GM19395 (cell line): ENCODE data around the gene GRK5.
A peak's percentile ranks its signal among the peaks of the same experiment; 100 is the strongest.

ENCODE experiments used
- ATAC-seq: cut with Tn5 transposase; IDR thresholded peaks from one replicate; pipeline ENCODE4 v1.9.1; 2021; ENCODE audit warnings: mild to moderate bottlenecking, moderate library complexity; ENCODE audit not compliant: unreplicated experiment

GRK5 gene

DNA sequence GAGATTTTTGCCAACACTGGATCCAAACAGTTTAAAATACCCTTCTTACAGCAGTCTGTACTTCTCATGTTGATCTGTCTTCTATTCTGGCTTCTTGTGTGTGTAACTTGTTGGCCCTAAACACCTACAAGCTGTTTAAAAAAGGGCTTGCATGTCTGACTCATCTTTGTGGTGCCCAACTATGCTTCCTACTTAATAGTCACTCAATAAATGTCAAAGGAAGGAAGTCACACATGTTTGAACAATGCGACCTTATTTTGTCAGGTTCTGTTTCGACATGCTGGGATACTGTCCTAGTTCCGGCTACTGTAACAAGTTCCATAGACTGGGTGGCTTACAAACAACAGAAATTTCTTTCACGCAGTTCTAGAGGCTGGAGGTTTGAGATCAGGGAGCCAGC, 9.4 kb upstream of the GRK5 start:
- ATAC-seq, result no peak

GRCh38 chr10:119198438-119198837, 8.9 kb upstream of the GRK5 start:
- no peak for ATAC-seq

DNA sequence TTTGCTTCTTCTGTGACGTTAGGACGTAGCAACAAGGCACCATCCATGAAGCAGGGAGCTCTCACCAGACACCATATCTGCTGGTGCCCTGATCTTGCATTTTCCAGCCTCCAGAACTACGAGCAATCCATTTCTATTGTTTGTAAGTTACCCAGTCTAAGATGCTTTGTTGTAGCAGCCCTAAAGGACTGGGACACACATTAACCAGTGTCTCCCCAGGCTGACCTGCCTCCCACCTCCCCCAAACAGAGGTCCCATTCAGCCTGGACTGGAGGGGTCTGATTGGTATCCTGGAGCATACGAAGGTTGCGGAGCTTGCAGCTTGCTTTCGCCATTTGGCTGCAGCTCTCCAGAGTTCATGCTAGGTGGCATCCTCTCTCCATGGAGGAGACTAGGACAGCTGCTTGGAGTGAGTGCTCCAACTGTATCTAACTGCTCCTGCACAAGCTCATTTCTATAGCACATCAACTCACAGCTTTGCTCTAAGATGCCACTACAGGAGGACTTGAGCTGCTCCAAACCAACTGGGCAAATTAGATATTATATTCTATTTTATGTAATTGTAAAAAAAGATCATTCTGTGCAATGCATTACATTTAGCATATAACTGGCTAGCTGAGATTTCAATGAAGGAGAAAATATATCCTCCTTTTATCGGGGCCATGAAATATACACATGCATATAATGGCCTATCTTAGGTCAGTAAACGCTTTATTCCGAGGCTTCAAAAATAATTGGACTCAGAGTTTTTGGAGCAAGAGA, 8.0 kb upstream of the GRK5 start:
- no peak for ATAC-seq

GRCh38 chr10:119201233-119201632, 6.1 kb upstream of the GRK5 start:
- ATAC-seq, result no peak

GRCh38 chr10:119203006-119203405, 4.4 kb upstream of the GRK5 start:
- ATAC-seq, result no peak

DNA sequence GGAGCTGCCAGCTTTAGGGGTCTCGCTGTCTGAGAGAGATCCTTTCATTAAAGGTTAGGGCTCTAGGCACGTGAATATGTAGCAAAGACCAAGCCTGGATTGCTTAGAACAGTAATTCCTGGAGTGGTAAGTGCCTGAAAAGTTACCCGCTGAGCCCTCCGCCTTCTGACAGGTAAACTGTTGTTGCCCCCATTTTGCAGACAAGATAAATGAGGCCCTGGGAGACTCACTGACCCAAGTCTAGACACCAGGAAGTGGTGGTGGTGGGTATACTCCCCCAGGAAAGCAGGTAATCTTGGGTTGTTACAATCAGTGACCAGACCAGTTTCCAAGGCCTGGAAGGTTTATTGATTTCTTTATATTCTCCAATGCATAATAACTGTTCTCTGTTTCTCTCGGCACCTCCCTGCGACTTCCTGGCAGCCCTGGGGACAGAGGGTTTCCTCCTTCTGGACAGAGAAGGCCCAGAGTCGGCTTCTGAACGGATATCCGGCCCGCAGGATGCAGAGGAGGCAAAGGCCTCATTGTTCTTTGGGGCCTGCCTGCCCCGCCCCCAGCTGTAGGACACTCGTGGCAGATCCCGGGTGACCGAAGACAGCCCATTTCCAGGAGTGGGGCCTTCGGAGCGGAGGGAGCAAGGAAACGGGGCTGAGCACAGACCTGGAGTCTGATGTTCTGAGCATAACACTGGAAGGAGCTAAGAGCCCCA, 1.3 kb upstream of the GRK5 start:
- ATAC-seq, result peak; percentile 44

GRCh38 chr10:119206603-119207365, 587 bp upstream of the GRK5 start:
- peak; percentile 57 for ATAC-seq

DNA sequence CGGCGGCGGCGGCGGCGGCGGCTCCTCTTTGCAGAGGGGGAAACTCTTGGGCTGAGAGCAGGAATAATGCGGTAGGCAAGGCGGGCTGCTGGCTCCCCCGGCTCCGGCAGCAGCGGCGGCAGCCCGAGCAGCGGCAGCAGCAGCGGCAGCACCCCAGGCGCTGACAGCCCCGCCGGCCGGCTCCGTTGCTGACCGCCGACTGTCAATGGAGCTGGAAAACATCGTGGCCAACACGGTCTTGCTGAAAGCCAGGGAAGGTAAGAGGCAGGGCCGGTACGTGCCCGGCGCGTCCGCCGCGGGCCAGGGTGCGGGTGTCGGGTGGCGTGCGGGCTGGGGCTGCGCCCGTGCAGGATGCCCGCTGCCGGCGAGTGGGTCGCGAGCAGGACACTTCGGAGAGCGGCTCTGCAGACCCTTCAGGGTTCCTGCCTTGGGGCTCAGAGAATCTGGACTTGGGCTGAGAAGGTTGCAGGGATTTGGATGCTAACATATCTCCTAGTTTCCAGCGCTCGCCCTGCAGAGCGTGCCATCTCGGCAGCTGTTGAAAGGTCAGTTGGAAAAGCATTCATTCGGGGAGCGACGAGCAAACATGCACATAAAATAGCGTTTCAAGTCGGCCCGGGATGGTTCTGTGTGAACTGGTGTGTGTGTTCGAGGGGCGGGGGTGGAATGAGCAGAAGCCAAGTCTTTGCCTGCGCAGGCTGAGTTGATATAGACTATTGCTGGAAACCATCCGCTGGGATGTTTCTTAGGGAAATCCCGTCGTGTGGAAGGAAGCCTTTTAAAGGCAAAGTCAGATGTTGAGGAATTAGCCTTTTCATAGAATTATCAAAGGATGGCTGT, 562 bp downstream of the GRK5 start:
- ATAC-seq, result peak; percentile 11

- ATAC-seq, result no peak
Observed at GRCh38 chr10:119208553-119208940, 1.2 kb downstream of the GRK5 start.

- ATAC-seq, result no peak
Observed at GRCh38 chr10:119209035-119209735, 1.8 kb downstream of the GRK5 start.

- ATAC-seq, result no peak
Observed at GRCh38 chr10:119209736-119210355, 2.5 kb downstream of the GRK5 start.

- ATAC-seq, result no peak
Observed at GRCh38 chr10:119210633-119211032, 3.3 kb downstream of the GRK5 start.

- ATAC-seq, result no peak
Observed at GRCh38 chr10:119211176-119211575, 3.8 kb downstream of the GRK5 start.

GRCh38 chr10:119211625-119212441, 4.5 kb downstream of the GRK5 start:
- ATAC-seq, result peak; percentile 25

- ATAC-seq, result no peak
Observed at GRCh38 chr10:119215371-119215770, 8.0 kb downstream of the GRK5 start.

DNA sequence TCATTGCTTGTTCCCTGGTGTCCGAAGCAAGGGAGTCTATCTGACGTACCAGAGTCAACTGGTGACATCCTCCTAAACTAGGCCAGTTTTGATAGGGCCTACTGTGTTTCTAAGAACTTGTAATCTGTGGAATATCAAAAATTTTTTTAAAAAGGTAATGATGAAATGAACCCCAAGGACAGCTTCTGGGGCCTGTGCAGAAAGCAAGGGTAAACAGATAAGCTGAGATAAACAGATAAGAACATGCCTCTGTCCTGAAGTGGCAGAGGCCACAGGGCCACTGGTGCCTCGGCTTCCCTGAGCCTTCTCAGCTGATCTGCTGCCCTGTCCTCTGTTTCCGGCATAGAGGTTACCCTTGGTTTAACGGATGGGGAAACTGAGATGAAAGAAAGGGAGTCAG, 8.8 kb downstream of the GRK5 start:
- no peak for ATAC-seq

- ATAC-seq, result no peak
Observed at GRCh38 chr10:119217401-119217800, 10.0 kb downstream of the GRK5 start.

DNA sequence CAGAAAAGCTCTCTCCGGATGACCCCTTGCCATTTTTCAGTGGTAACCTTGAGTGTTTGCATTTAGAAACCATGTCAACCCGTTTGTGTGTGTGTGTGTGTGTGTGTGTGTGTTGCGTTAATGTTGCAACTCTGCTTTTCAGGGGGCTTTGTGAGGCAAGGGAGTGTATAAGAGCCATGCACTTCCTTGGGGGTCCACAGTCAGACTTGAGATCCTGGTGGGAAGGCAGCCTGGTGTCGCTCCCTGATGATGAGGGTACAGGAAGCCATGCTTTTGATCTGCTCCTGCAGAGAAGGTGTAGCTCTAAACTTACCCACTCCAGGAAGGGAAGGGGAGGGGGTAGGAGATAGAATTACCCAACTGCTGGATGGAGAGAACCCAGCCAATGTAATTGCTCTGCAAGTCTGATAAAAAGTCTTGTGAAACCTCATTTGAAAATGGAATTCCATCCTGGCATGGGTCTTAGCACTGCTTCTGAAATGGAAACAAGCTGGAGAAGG, 10.7 kb downstream of the GRK5 start:
- no peak for ATAC-seq

DNA sequence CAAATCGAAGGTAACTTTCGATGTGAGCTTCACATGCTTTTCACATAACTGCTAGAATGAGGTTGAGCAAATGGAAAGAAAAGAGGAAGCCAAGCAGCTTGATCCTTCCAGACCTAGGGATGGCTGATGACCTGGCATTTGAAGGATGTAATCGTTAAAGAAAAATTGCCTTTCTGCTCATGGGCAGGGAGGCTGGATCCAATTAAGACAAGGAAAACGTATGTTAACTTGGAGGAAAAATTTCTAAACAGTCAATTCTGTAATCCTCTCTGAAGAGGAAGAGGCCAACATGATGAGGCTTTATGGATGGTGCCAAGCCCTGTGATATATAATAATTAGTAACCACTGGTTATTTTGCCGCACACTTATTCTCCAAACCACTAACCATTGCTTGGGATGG, 12.5 kb downstream of the GRK5 start:
- ATAC-seq, result no peak
